ENCODE results near the gene TCHP. TPM values are rescaled to one million over a fixed set of nuclear protein-coding genes. Genes with fewer than 3 reads are reported as not detected.

Gene TCHP
- total RNA-seq, 1 experiment from 2014 or later: 13.3 TPM

GRCh38 chr12:109857715-109858114, 42.4 kb upstream of the TCHP start:
- Histone ChIP-seq H2BK120ac (ENCODE audit: low read depth, low read length, poor library complexity, severe bottlenecking) (no peak overlapping the region), H3K4me2 (ENCODE audit: insufficient read depth, insufficient read length, low read length) (no peak overlapping the region), H2AFZ (ENCODE audit: low read length) (no peak overlapping the region), H2BK15ac (ENCODE audit: low read depth, low read length) (no peak overlapping the region), H4K91ac (ENCODE audit: insufficient read length, low read depth, low read length) (no peak overlapping the region), H3K4me1 (ENCODE audit: insufficient read depth, low read length) (no peaks in the 10 kb centered on the region), H2BK5ac (ENCODE audit: insufficient read length, low read length) (no peak overlapping the region), H4K8ac (replicated peaks; ENCODE audit: insufficient read length, low read depth, low read length) (no peak overlapping the region), H3K56ac (ENCODE audit: insufficient read length, low read depth, low read length) (no peak overlapping the region), H2BK12ac (ENCODE audit: insufficient read length, low read depth, low read length) (no peak overlapping the region), H3K23me2 (ENCODE audit: insufficient read length, low read depth, low read length, poor library complexity, severe bottlenecking) (no peaks in the 10 kb centered on the region), H2BK20ac (ENCODE audit: low read depth, low read length, poor library complexity, severe bottlenecking) (no peak overlapping the region), H3K79me1 (ENCODE audit: insufficient read depth, low read depth, low read length, poor library complexity, severe bottlenecking) (peaks cover 2% of the 10 kb centered on the region), H3K9me3 (ENCODE audit: control insufficient read depth, low read depth, low read length) (no peaks in the 10 kb centered on the region), H3K4ac (ENCODE audit: low read depth, low read length) (no peak overlapping the region), H3K14ac (ENCODE audit: insufficient read depth, low read length) (no peak overlapping the region), H4K5ac (ENCODE audit: insufficient read length, low read depth, low read length) (no peak overlapping the region), H3K23ac (ENCODE audit: insufficient read length, low read depth, low read length) (no peak overlapping the region), H3K79me2 (ENCODE audit: insufficient read depth, low read length) (no peaks in the 10 kb centered on the region), H2AK5ac (ENCODE audit: insufficient read length, low read length) (no peak overlapping the region), H3K27ac (ENCODE audit: insufficient read length, low read depth, low read length) (no peak overlapping the region), H3K27me3 (ENCODE audit: insufficient read depth, low read length) (no peaks in the 10 kb centered on the region), H4K20me1 (ENCODE audit: control insufficient read depth, insufficient read depth, insufficient read length) (no peaks in the 10 kb centered on the region), H3K18ac (ENCODE audit: insufficient read length, low read depth, low read length) (no peak overlapping the region), H3T11ph (ENCODE audit: low read length) (no peak overlapping the region), H3K9ac (ENCODE audit: extremely low read depth, insufficient read length, low read length) (no peak overlapping the region)
- no CpG with 5 or more reads among the region's 6 CpGs for WGBS (ENCODE audit: extremely low coverage, insufficient read length, low lambda C conversion rate)
- no peak overlapping the region for H3K27ac Mint-ChIP-seq
- no peak for DNase-seq
- no peaks in the 10 kb centered on the region for H3K27me3 Mint-ChIP-seq (ENCODE audit: low read depth)
- H3K36me3 Mint-ChIP-seq (ENCODE audit: insufficient read depth in 1 of 3, low read depth in 3 of 3): peaks cover 0 to 7% (median 2%) of the 10 kb centered on the region in 3 experiments; a peak in 5 of 7 replicates
- no peaks in the 10 kb centered on the region for H3K9me3 Mint-ChIP-seq
- H3K4me3 Mint-ChIP-seq: no peak overlapping the region
- TF ChIP-seq CTCF (conservative IDR thresholded peaks at IDR 0.05): no peak
- no peaks in the 10 kb centered on the region for H3K4me1 Mint-ChIP-seq

Measured in H9 (cell line).